Prostate gland (tissue), 2 donors: Measurements from ENCODE around the gene SCYL2.
"Not testable (repeated sequence)": the region's sequence is repeated elsewhere in the genome, so short reads cannot be mapped to it uniquely, and the experiment has no call there.

Experiments used
- POLR2AphosphoS5 ChIP-seq: sonication (generic); formaldehyde crosslinking; IDR thresholded peaks from one replicate; pipeline ENCODE4 v1.6.1; 2017; ENCODE audit warnings: antibody characterized with exemption
- TF ChIP-seq, protein P1 (sequence below), 4 experiments: fragments of 200-600 bp in 2 of 4; fragments of 450-650 bp in 2 of 4; sonication (generic) in 2 of 4; IDR thresholded peaks; 1 replicate in 3 of 4; 2 replicates in 1 of 4; pipeline ENCODE4 v1.5.1; 2016 to 2019; ENCODE audit warnings: antibody characterized with exemption in 4 of 4, mild to moderate bottlenecking in 2 of 4, moderate library complexity in 2 of 4

DNA sequence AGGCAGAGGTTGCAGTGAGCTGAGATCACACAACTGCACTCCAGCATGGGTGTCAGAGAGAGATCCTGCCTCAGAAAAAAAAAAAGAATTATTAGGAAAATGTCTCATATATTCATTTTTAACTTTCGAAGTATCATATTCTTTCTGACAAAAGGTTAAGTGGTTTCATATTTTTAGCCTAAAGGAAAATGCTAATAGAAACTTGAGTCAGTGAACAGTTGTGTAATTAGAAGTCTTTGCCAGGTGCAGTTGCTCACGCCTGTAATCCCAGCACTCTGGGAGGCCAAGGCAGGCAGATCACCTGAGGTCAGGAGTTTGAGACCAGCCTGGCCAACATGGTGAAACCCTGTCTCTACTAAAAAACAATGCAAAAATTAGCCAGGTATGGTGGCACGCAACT lies 35.1 kb upstream of the SCYL2 start:
- TF ChIP-seq POLR2AphosphoS5 = not testable (repeated sequence)
- TF ChIP-seq, protein P1, sequence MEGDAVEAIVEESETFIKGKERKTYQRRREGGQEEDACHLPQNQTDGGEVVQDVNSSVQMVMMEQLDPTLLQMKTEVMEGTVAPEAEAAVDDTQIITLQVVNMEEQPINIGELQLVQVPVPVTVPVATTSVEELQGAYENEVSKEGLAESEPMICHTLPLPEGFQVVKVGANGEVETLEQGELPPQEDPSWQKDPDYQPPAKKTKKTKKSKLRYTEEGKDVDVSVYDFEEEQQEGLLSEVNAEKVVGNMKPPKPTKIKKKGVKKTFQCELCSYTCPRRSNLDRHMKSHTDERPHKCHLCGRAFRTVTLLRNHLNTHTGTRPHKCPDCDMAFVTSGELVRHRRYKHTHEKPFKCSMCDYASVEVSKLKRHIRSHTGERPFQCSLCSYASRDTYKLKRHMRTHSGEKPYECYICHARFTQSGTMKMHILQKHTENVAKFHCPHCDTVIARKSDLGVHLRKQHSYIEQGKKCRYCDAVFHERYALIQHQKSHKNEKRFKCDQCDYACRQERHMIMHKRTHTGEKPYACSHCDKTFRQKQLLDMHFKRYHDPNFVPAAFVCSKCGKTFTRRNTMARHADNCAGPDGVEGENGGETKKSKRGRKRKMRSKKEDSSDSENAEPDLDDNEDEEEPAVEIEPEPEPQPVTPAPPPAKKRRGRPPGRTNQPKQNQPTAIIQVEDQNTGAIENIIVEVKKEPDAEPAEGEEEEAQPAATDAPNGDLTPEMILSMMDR (IDR thresholded peaks at IDR 0.05) = not testable (repeated sequence)
